IMR-90 (cell line): ENCODE measurements around the gene RBM34.

ENCODE experiments used
- BHLHE40 ChIP-seq: fragments of 150-350 bp; IDR thresholded peaks from 2 replicates; pipeline ENCODE4 v1.6.1; 2016; ENCODE audit warnings: mild to moderate bottlenecking, low read depth, low read length
- CEBPB ChIP-seq: IDR thresholded peaks from 2 replicates; pipeline ENCODE4 v1.6.1; 2012; ENCODE audit warnings: low read depth, low read length, improper control_type of control experiment
- CHD1 ChIP-seq: IDR thresholded peaks from 2 replicates; pipeline ENCODE4 v1.6.1; 2012; ENCODE audit warnings: low read depth, low read length, improper control_type of control experiment
- POLR2A ChIP-seq: IDR thresholded peaks from 2 replicates; pipeline ENCODE4 v1.6.1; 2012; ENCODE audit warnings: mild to moderate bottlenecking, low read depth, low read length
- RAD21 ChIP-seq: IDR thresholded peaks from 2 replicates; pipeline ENCODE4 v1.6.1; 2012; ENCODE audit warnings: low read length, improper control_type of control experiment
- RFX5 ChIP-seq: IDR thresholded peaks from 2 replicates; pipeline ENCODE4 v1.8.0; 2012; ENCODE audit warnings: low read depth, mild to moderate bottlenecking, low read length, moderate library complexity
- SMC3 ChIP-seq: fragments of 150-350 bp; IDR thresholded peaks from 2 replicates; pipeline ENCODE4 v1.6.1; 2016; ENCODE audit warnings: low read depth, mild to moderate bottlenecking, antibody characterized with exemption, low read length, moderate library complexity
- TF ChIP-seq, protein P1 (sequence below): conservative IDR thresholded peaks from 2 replicates; pipeline ENCODE4 v1.5.1; 2012; ENCODE audit warnings: mild to moderate bottlenecking, low read depth, low read length, improper control_type of control experiment
- TF ChIP-seq, protein P2 (sequence below): fragments of 150-350 bp; IDR thresholded peaks from 2 replicates; pipeline ENCODE4 v1.6.1; 2017; ENCODE audit warnings: mild to moderate bottlenecking, antibody characterized with exemption, low read length, low read depth
- TF ChIP-seq, protein P3 (sequence below): fragments of 150-350 bp; IDR thresholded peaks from 2 replicates; pipeline ENCODE4 v1.6.1; 2016; ENCODE audit warnings: low read depth, mild to moderate bottlenecking, low read length, moderate library complexity, borderline replicate concordance

DNA sequence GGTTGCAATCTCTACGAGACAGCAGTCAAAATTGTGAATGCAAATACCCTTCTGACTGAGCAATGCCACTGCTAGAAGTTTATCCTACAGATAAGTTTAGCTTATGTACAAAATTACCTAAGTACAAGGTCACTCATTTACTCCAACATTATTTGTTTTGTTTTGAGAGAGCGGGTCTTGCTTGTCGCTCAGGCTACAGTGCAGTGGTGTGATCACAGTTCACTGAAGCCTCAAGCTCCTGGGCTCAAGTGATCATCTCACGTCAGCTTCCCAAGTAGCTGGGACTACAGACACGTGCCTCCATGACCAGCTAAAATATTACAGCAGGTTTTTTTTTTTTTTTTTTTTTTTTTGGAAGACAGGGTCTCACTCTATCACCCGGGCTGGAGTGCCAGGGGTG lies 15.4 kb downstream of the RBM34 start:
- TF ChIP-seq, protein P1, sequence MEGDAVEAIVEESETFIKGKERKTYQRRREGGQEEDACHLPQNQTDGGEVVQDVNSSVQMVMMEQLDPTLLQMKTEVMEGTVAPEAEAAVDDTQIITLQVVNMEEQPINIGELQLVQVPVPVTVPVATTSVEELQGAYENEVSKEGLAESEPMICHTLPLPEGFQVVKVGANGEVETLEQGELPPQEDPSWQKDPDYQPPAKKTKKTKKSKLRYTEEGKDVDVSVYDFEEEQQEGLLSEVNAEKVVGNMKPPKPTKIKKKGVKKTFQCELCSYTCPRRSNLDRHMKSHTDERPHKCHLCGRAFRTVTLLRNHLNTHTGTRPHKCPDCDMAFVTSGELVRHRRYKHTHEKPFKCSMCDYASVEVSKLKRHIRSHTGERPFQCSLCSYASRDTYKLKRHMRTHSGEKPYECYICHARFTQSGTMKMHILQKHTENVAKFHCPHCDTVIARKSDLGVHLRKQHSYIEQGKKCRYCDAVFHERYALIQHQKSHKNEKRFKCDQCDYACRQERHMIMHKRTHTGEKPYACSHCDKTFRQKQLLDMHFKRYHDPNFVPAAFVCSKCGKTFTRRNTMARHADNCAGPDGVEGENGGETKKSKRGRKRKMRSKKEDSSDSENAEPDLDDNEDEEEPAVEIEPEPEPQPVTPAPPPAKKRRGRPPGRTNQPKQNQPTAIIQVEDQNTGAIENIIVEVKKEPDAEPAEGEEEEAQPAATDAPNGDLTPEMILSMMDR, result no peak
- TF ChIP-seq CEBPB (no peak), POLR2A (no peak), RFX5 (no peak), SMC3 (no peak), RAD21 (no peak), BHLHE40 (no peak), CHD1 (no peak)
- TF ChIP-seq, protein P2, sequence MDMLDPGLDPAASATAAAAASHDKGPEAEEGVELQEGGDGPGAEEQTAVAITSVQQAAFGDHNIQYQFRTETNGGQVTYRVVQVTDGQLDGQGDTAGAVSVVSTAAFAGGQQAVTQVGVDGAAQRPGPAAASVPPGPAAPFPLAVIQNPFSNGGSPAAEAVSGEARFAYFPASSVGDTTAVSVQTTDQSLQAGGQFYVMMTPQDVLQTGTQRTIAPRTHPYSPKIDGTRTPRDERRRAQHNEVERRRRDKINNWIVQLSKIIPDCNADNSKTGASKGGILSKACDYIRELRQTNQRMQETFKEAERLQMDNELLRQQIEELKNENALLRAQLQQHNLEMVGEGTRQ, result no peak
- TF ChIP-seq, protein P3, sequence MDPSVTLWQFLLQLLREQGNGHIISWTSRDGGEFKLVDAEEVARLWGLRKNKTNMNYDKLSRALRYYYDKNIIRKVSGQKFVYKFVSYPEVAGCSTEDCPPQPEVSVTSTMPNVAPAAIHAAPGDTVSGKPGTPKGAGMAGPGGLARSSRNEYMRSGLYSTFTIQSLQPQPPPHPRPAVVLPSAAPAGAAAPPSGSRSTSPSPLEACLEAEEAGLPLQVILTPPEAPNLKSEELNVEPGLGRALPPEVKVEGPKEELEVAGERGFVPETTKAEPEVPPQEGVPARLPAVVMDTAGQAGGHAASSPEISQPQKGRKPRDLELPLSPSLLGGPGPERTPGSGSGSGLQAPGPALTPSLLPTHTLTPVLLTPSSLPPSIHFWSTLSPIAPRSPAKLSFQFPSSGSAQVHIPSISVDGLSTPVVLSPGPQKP, result no peak
